Liver (tissue), 3 donors: ENCODE results near the gene MORN3.

Source experiments
- CTCF ChIP-seq: fragments of 150-350 bp; IDR thresholded peaks from 2 replicates; pipeline ENCODE4 v1.5.1; 2017; ENCODE audit warnings: improper control_type of control experiment, low read depth, low read length; ENCODE audit not compliant: missing input control
- EGR1 ChIP-seq, 2 donors: IDR thresholded peaks; 2 replicates each; pipeline ENCODE4 v1.6.1; 2016 to 2018; ENCODE audit warnings: antibody characterized with exemption in 2 of 2, low read depth in 2 of 2
- FOXA1 ChIP-seq: IDR thresholded peaks from 2 replicates; pipeline ENCODE4 v1.6.1; 2016; ENCODE audit warnings: antibody characterized with exemption
- HNF4G ChIP-seq: IDR thresholded peaks from 2 replicates; pipeline ENCODE4 v1.6.1; 2016; ENCODE audit warnings: antibody characterized with exemption
- donor health status: healthy.
- donor health status: healthy.

- no peak for TF ChIP-seq CTCF
- TF ChIP-seq HNF4G = no peak
- TF ChIP-seq EGR1 (IDR thresholded peaks at IDR 0.05; ENCODE audit: low read depth in 2 of 2) = no peak
- TF ChIP-seq FOXA1 = no peak
Observed at GRCh38 chr12:121641343-121641630, 28.2 kb downstream of the MORN3 start.
